ENCODE data around the gene ZSCAN5A.
"Not testable (repeated sequence)": the region's sequence is repeated elsewhere in the genome, so short reads cannot be mapped to it uniquely, and the experiment has no call there.

Gene ZSCAN5A

GRCh38 chr19:56217039-56217949 is 97.3 kb downstream of the ZSCAN5A start:
- Histone ChIP-seq H3K36me3 (ENCODE audit: control insufficient read depth, insufficient read depth, low read length) (no peaks in the 10 kb centered on the region), H3K4me1 (ENCODE audit: control insufficient read depth, insufficient read depth, low read length) (peaks cover 10% of the 10 kb centered on the region), H3K9ac (ENCODE audit: low read length) (no peak overlapping the region), H3K4me3 (ENCODE audit: low read length) (no peak overlapping the region), H3K27me3 (ENCODE audit: control insufficient read depth, insufficient read depth, low read length) (peaks cover 14% of the 10 kb centered on the region), H3K9me3 (ENCODE audit: control insufficient read depth, low read length) (no peaks in the 10 kb centered on the region)

- no peak overlapping the region for H3K4me3 ChIP-seq (ENCODE audit: low read length)
- H3K36me3 ChIP-seq (ENCODE audit: control insufficient read depth, insufficient read depth, low read length) = no peaks in the 10 kb centered on the region
- H3K4me1 ChIP-seq (ENCODE audit: control insufficient read depth, insufficient read depth, low read length) = no peaks in the 10 kb centered on the region
- peaks cover 2% of the 10 kb centered on the region for H3K27me3 ChIP-seq (ENCODE audit: control insufficient read depth, insufficient read depth, low read length)
- H3K9ac ChIP-seq (ENCODE audit: low read length) = no peak overlapping the region
- H3K9me3 ChIP-seq (ENCODE audit: control insufficient read depth, low read length) = no peaks in the 10 kb centered on the region
These were observed 102.9 kb downstream of the ZSCAN5A start for GRCh38 chr19:56211718-56212117.

- not testable (repeated sequence) for H3K36me3 ChIP-seq (ENCODE audit: control insufficient read depth, insufficient read depth, low read length); H3K9me3 ChIP-seq (ENCODE audit: control insufficient read depth, low read length); H3K4me3 ChIP-seq (ENCODE audit: low read length); H3K4me1 ChIP-seq (ENCODE audit: control insufficient read depth, insufficient read depth, low read length); H3K27me3 ChIP-seq (ENCODE audit: control insufficient read depth, insufficient read depth, low read length); H3K9ac ChIP-seq (ENCODE audit: low read length)
These were observed 104.6 kb downstream of the ZSCAN5A start for GRCh38 chr19:56210036-56210435.

- Histone ChIP-seq H3K27me3 (ENCODE audit: control insufficient read depth, insufficient read depth, low read length) (no peaks in the 10 kb centered on the region), H3K36me3 (ENCODE audit: control insufficient read depth, insufficient read depth, low read length) (no peaks in the 10 kb centered on the region), H3K9ac (ENCODE audit: low read length) (no peak overlapping the region)
These were observed 105.5 kb downstream of the ZSCAN5A start for GRCh38 chr19:56209091-56209490.

GRCh38 chr19:56207581-56207980 is 107.1 kb downstream of the ZSCAN5A start:
- not testable (repeated sequence) for H3K4me1 ChIP-seq (ENCODE audit: control insufficient read depth, insufficient read depth, low read length); H3K9ac ChIP-seq (ENCODE audit: low read length); H3K27me3 ChIP-seq (ENCODE audit: control insufficient read depth, insufficient read depth, low read length); H3K4me3 ChIP-seq (ENCODE audit: low read length); H3K9me3 ChIP-seq (ENCODE audit: control insufficient read depth, low read length); H3K36me3 ChIP-seq (ENCODE audit: control insufficient read depth, insufficient read depth, low read length)

More at GRCh38 chr19:56209091-56209490, 105.5 kb downstream of the ZSCAN5A start:
- H3K4me3 ChIP-seq (ENCODE audit: low read length) = no peak overlapping the region
- no peaks in the 10 kb centered on the region for H3K4me1 ChIP-seq (ENCODE audit: control insufficient read depth, insufficient read depth, low read length)
- no peaks in the 10 kb centered on the region for H3K9me3 ChIP-seq (ENCODE audit: control insufficient read depth, low read length)

- H3K4me1 ChIP-seq (ENCODE audit: control insufficient read depth, insufficient read depth, low read length) = no peaks in the 10 kb centered on the region
- no peak within 1 kb of the TSS for H3K9ac ChIP-seq (ENCODE audit: low read length)
- H3K27me3 ChIP-seq (ENCODE audit: control insufficient read depth, insufficient read depth, low read length) = no peaks in the 10 kb centered on the region
- no peaks in the 10 kb centered on the region for H3K36me3 ChIP-seq (ENCODE audit: control insufficient read depth, insufficient read depth, low read length)
- H3K4me3 ChIP-seq (ENCODE audit: low read length) = no peak within 1 kb of the TSS
- no peaks in the 10 kb centered on the region for H3K9me3 ChIP-seq (ENCODE audit: control insufficient read depth, low read length)
These were observed 112.7 kb downstream of the ZSCAN5A start, which contains the start of gene ZSCAN5C for GRCh38 chr19:56201973-56202372. Gene ZSCAN5C (plus strand): TSS chr19:56202273. CDS start chr19:56205914, 3,641 bp downstream.

GRCh38 chr19:56199687-56200086 is 115.0 kb downstream of the ZSCAN5A start:
- Histone ChIP-seq H3K4me1 (ENCODE audit: control insufficient read depth, insufficient read depth, low read length) (no peaks in the 10 kb centered on the region), H3K4me3 (ENCODE audit: low read length) (no peak overlapping the region), H3K27me3 (ENCODE audit: control insufficient read depth, insufficient read depth, low read length) (no peaks in the 10 kb centered on the region), H3K36me3 (ENCODE audit: control insufficient read depth, insufficient read depth, low read length) (no peaks in the 10 kb centered on the region), H3K9ac (ENCODE audit: low read length) (no peak overlapping the region), H3K9me3 (ENCODE audit: control insufficient read depth, low read length) (no peaks in the 10 kb centered on the region)

- not testable (repeated sequence) for H3K4me3 ChIP-seq (ENCODE audit: low read length); H3K9ac ChIP-seq (ENCODE audit: low read length); H3K27me3 ChIP-seq (ENCODE audit: control insufficient read depth, insufficient read depth, low read length); H3K4me1 ChIP-seq (ENCODE audit: control insufficient read depth, insufficient read depth, low read length); H3K36me3 ChIP-seq (ENCODE audit: control insufficient read depth, insufficient read depth, low read length); H3K9me3 ChIP-seq (ENCODE audit: control insufficient read depth, low read length)
These were observed 117.0 kb downstream of the ZSCAN5A start, which contains the start of gene ZSCAN5B for GRCh38 chr19:56197646-56198045. Gene ZSCAN5B (minus strand): TSS chr19:56197783. CDS start chr19:56193052, 4,731 bp downstream.

- Histone ChIP-seq H3K9me3 (ENCODE audit: control insufficient read depth, low read length) (no peaks in the 10 kb centered on the region), H3K4me1 (ENCODE audit: control insufficient read depth, insufficient read depth, low read length) (no peaks in the 10 kb centered on the region), H3K36me3 (ENCODE audit: control insufficient read depth, insufficient read depth, low read length) (no peaks in the 10 kb centered on the region), H3K9ac (ENCODE audit: low read length) (no peak overlapping the region), H3K4me3 (ENCODE audit: low read length) (no peak overlapping the region), H3K27me3 (ENCODE audit: control insufficient read depth, insufficient read depth, low read length) (no peaks in the 10 kb centered on the region)
These were observed 120.5 kb downstream of the ZSCAN5A start for GRCh38 chr19:56193981-56194640.

- Histone ChIP-seq H3K4me3 (ENCODE audit: low read length) (no peak overlapping the region), H3K4me1 (ENCODE audit: control insufficient read depth, insufficient read depth, low read length) (no peaks in the 10 kb centered on the region), H3K36me3 (ENCODE audit: control insufficient read depth, insufficient read depth, low read length) (no peaks in the 10 kb centered on the region), H3K9ac (ENCODE audit: low read length) (no peak overlapping the region), H3K27me3 (ENCODE audit: control insufficient read depth, insufficient read depth, low read length) (no peaks in the 10 kb centered on the region), H3K9me3 (ENCODE audit: control insufficient read depth, low read length) (no peaks in the 10 kb centered on the region)
These were observed 122.9 kb downstream of the ZSCAN5A start for GRCh38 chr19:56191711-56192110.

- H3K4me1 ChIP-seq (ENCODE audit: control insufficient read depth, insufficient read depth, low read length) = no peaks in the 10 kb centered on the region
- no peaks in the 10 kb centered on the region for H3K9me3 ChIP-seq (ENCODE audit: control insufficient read depth, low read length)
- no peaks in the 10 kb centered on the region for H3K27me3 ChIP-seq (ENCODE audit: control insufficient read depth, insufficient read depth, low read length)
- no peak overlapping the region for H3K9ac ChIP-seq (ENCODE audit: low read length)
- H3K4me3 ChIP-seq (ENCODE audit: low read length) = no peak overlapping the region
- no peaks in the 10 kb centered on the region for H3K36me3 ChIP-seq (ENCODE audit: control insufficient read depth, insufficient read depth, low read length)
These were observed 123.5 kb downstream of the ZSCAN5A start for GRCh38 chr19:56191115-56191514.

GRCh38 chr19:56189785-56190184 is 124.9 kb downstream of the ZSCAN5A start:
- Histone ChIP-seq H3K4me3 (ENCODE audit: low read length) (no peak overlapping the region), H3K27me3 (ENCODE audit: control insufficient read depth, insufficient read depth, low read length) (no peaks in the 10 kb centered on the region), H3K36me3 (ENCODE audit: control insufficient read depth, insufficient read depth, low read length) (no peaks in the 10 kb centered on the region), H3K9me3 (ENCODE audit: control insufficient read depth, low read length) (no peaks in the 10 kb centered on the region), H3K4me1 (ENCODE audit: control insufficient read depth, insufficient read depth, low read length) (no peaks in the 10 kb centered on the region), H3K9ac (ENCODE audit: low read length) (no peak overlapping the region)

Data from mucosa of stomach (tissue), 1 donor.